ENCODE results near the gene KLRK1.
"Not testable (repeated sequence)": the region's sequence is repeated elsewhere in the genome, so short reads cannot be mapped to it uniquely, and the experiment has no call there.

KLRK1 gene

DNA sequence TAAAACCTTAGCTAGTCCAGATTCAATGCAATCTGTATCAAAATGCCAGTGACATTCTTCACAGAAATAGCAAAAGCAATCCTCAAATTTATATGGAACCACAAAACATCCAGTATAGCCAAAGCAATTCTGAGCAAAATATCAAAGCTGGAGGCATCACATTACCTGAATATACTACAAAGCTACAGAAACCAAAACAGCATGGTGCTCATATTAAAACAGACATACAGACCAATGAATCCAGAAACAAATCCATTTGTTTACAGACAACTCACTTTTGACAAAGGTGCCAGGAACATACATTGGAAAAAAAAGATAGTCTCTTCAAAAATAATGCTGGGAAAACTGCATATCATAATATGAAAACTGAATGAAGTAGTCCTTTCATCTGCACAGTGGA is 15.0 kb upstream of the KLRK1 start:
- Histone ChIP-seq H3K4me3 (ENCODE audit: low read length) (no peak overlapping the region), H3K9ac (ENCODE audit: low read depth, low read length) (no peak overlapping the region), H3K27ac (ENCODE audit: low read depth, low read length) (no peak overlapping the region), H3K27me3 (ENCODE audit: insufficient read depth, low read length) (no peaks in the 10 kb centered on the region), H3K36me3 (ENCODE audit: insufficient read depth, low read length) (no peaks in the 10 kb centered on the region), H3K4me1 (ENCODE audit: insufficient read depth, low read length) (no peaks in the 10 kb centered on the region), H3K9me3 (ENCODE audit: insufficient read depth, low read depth, low read length) (no peaks in the 10 kb centered on the region)

DNA sequence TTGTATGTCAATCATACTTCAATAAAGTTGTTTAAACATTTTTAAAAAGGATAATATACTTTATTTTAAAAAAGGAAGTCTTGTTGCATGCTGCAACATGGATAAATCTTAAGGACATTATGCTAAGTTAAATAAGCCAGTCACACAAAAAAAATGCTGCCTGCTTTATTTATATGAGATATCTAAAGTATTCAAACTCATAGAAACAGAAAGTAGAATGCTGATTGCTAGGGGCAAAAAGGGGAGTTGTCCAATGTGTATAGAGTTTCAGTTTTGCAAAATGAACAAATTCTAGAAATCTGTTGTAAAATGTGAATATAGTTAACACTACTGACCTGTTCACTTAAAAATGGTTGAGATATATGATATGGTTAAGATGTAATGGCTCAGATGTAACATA is 11.0 kb upstream of the KLRK1 start:
- Histone ChIP-seq H3K27me3 (ENCODE audit: insufficient read depth, low read length) (no peaks in the 10 kb centered on the region), H3K27ac (ENCODE audit: low read depth, low read length) (no peak overlapping the region), H3K4me1 (ENCODE audit: insufficient read depth, low read length) (no peaks in the 10 kb centered on the region), H3K36me3 (ENCODE audit: insufficient read depth, low read length) (no peaks in the 10 kb centered on the region), H3K9ac (ENCODE audit: low read depth, low read length) (no peak overlapping the region), H3K4me3 (ENCODE audit: low read length) (no peak overlapping the region), H3K9me3 (ENCODE audit: insufficient read depth, low read depth, low read length) (no peaks in the 10 kb centered on the region)

DNA sequence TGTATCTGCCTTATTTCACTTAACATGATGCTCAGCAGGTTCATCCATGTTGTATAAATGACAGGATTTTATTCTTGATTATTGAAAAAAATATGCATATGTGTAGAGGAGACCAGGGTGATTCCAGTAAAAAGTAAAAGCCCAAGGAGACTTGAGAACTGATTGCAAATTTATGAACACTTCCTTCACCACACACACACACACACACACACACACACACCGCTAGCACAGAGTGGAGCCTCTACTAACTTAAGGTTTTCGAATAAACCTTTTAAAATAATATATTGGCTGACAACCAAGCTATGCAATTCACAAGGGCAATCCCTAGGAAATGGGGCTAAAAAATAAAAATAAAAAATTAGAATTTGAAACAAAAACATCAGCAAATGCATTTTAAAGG is 8.3 kb upstream of the KLRK1 start:
- Histone ChIP-seq H3K27ac (ENCODE audit: low read depth, low read length) (no peak overlapping the region), H3K4me3 (ENCODE audit: low read length) (no peak overlapping the region), H3K9ac (ENCODE audit: low read depth, low read length) (no peak overlapping the region), H3K36me3 (ENCODE audit: insufficient read depth, low read length) (no peaks in the 10 kb centered on the region), H3K9me3 (ENCODE audit: insufficient read depth, low read depth, low read length) (no peaks in the 10 kb centered on the region), H3K4me1 (ENCODE audit: insufficient read depth, low read length) (peaks cover 3% of the 10 kb centered on the region; the same call in 1 of the 2 replicates), H3K27me3 (ENCODE audit: insufficient read depth, low read length) (no peaks in the 10 kb centered on the region)
- 95% methylated on average over 2 of the region's 2 CpGs for WGBS

DNA sequence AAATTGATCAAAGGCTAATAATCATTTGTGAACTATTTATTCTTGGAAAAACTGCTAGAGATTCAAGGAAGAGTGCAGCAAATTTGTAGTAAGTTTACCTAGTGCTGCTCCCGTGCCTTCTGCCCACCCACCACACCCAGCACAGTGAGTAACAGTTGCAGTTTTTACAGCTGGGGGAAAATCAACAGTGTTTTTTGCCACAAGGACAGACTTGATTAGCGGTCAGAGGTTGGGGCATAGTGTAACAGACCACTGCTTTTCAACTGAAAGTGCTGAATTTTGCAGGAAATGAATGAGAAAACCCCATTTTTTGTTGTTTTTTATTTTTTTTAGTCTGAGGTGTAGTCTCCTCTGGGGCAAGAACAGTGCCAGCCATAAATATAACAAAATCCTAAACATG is 7.5 kb upstream of the KLRK1 start:
- Histone ChIP-seq H3K27me3 (ENCODE audit: insufficient read depth, low read length) (no peaks in the 10 kb centered on the region), H3K27ac (ENCODE audit: low read depth, low read length) (no peak overlapping the region), H3K9ac (ENCODE audit: low read depth, low read length) (no peak overlapping the region), H3K9me3 (ENCODE audit: insufficient read depth, low read depth, low read length) (no peaks in the 10 kb centered on the region), H3K4me3 (ENCODE audit: low read length) (no peak overlapping the region), H3K36me3 (ENCODE audit: insufficient read depth, low read length) (no peaks in the 10 kb centered on the region), H3K4me1 (ENCODE audit: insufficient read depth, low read length) (peaks cover 3% of the 10 kb centered on the region; the same call in 1 of the 2 replicates)
- 86% methylated on average over 2 of the region's 2 CpGs for WGBS

DNA sequence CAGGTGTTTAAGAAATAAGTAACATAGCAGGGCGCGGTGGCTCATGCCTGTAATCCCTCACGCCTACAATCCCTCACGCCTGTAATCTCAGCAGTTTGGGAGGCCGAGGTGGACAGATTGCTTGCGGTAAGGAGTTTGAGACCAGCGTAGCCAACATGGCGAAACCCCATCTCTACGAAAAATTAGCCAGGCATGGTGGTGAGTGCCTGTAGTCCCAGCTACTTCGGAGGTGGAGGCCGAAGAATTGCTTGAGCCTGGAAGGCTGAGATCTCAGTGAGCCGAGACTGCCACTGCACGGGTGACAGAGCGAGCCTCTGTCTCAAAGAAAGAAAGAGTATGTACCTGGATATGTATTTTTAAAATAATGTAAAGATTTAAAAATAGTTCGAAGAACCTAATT is 6.3 kb upstream of the KLRK1 start:
- not testable (repeated sequence) for H3K9ac ChIP-seq (ENCODE audit: low read depth, low read length)

DNA sequence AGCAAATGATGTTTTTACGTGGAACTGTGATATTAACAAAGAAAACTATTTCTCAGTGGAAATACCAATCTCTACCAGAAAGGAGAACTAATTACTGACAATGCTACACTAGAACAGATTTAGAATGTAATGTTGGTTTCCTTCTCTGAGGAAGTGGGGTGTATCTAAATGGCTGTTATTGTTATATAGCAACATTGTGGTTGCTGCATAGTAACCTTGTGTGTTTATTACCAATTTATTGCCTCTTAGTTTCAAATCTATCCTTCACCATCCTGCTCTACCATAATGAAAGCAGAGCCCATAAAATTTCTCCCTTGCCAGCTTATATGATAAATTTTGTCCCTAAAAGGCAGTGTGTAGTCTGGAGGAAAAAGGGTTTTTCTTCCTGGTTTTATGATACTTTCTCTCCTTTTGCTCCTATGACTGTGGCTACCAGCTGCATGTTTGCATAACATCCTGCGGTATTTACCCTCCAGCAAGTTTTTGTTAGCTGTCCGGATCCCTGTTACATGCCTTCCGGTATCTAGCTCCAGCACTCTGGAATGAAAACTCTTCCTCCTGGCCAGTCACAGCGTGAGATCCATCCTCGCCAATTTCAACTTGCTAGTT is 5.7 kb upstream of the KLRK1 start:
- Histone ChIP-seq H3K9me3 (ENCODE audit: insufficient read depth, low read depth, low read length) (no peaks in the 10 kb centered on the region), H3K4me3 (ENCODE audit: low read length) (no peak overlapping the region), H3K36me3 (ENCODE audit: insufficient read depth, low read length) (no peaks in the 10 kb centered on the region), H3K27ac (ENCODE audit: low read depth, low read length) (no peak overlapping the region), H3K27me3 (ENCODE audit: insufficient read depth, low read length) (no peaks in the 10 kb centered on the region), H3K9ac (ENCODE audit: low read depth, low read length) (no peak overlapping the region), H3K4me1 (ENCODE audit: insufficient read depth, low read length) (peaks cover 3% of the 10 kb centered on the region; the same call in 1 of the 2 replicates)
- 52% methylated on average over 6 of the region's 6 CpGs for WGBS

More for the DNA sequence above, 6.3 kb upstream of the KLRK1 start:
- not testable (repeated sequence) for H3K27me3 ChIP-seq (ENCODE audit: insufficient read depth, low read length); H3K27ac ChIP-seq (ENCODE audit: low read depth, low read length); H3K4me1 ChIP-seq (ENCODE audit: insufficient read depth, low read length); H3K4me3 ChIP-seq (ENCODE audit: low read length); H3K9me3 ChIP-seq (ENCODE audit: insufficient read depth, low read depth, low read length); H3K36me3 ChIP-seq (ENCODE audit: insufficient read depth, low read length)
- 96% methylated on average over 15 of the region's 15 CpGs for WGBS

DNA sequence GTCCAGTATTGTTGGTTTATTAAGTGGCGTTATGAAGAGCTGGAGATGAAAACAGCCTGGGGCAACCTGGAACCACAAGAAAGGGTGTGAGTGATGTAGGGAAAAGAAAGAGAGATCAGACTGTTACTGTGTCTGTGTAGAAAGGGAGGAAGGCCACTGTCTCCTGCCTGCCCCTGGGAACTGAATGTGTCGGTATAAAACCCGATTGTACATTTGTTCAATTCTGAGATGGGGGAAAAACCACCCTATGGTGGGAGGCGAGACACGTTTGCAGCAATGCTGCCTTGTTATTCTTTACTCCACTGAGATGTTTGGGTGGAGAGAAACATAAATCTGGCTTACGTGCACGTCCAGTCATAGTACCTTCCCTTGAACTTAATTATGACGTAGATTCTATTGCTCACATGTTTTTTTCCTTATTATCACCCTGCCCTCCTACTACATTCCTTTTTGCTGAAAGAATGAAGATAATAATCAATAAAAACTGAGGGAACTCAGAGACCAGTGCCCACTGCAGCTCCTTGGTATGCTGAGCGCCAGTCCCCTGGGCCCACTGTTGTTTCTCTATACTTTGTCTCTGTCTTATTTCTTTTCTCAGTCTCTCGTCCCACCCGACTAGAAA is 4.8 kb upstream of the KLRK1 start:
- H3K9ac ChIP-seq (ENCODE audit: low read depth, low read length); H3K9me3 ChIP-seq (ENCODE audit: insufficient read depth, low read depth, low read length); H3K4me1 ChIP-seq (ENCODE audit: insufficient read depth, low read length); H3K27ac ChIP-seq (ENCODE audit: low read depth, low read length); H3K27me3 ChIP-seq (ENCODE audit: insufficient read depth, low read length); H3K36me3 ChIP-seq (ENCODE audit: insufficient read depth, low read length); H3K4me3 ChIP-seq (ENCODE audit: low read length): not testable (repeated sequence)
- WGBS: 92% methylated on average over 11 of the region's 11 CpGs

DNA sequence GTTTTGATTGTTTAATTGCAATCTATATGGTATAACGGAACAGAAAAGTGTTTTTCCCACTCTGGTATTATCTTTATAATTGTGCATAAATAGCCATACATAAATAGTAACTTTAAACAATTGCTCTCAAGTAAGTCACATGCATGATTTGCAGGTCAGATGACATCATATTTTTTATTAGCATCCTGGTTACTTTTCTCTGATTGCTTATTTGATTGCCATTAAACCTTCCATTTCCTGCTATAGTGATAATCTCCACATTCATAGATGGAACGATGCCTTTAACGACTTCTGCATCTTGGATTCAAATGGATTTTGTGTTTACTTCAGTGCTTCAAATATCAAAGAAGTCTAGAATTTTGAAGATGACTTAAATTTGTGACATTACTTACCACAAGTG is 3.5 kb upstream of the KLRK1 start:
- H3K4me1 ChIP-seq (ENCODE audit: insufficient read depth, low read length): peaks cover 3% of the 10 kb centered on the region; the same call in 1 of the 2 replicates
- H3K36me3 ChIP-seq (ENCODE audit: insufficient read depth, low read length): no peaks in the 10 kb centered on the region
- H3K9ac ChIP-seq (ENCODE audit: low read depth, low read length): no peak overlapping the region
- WGBS: 100% methylated on average over 1 of the region's 3 CpGs
- H3K27me3 ChIP-seq (ENCODE audit: insufficient read depth, low read length): no peaks in the 10 kb centered on the region
- H3K27ac ChIP-seq (ENCODE audit: low read depth, low read length): no peak overlapping the region
- H3K9me3 ChIP-seq (ENCODE audit: insufficient read depth, low read depth, low read length): no peaks in the 10 kb centered on the region
- no peak overlapping the region for H3K4me3 ChIP-seq (ENCODE audit: low read length)

DNA sequence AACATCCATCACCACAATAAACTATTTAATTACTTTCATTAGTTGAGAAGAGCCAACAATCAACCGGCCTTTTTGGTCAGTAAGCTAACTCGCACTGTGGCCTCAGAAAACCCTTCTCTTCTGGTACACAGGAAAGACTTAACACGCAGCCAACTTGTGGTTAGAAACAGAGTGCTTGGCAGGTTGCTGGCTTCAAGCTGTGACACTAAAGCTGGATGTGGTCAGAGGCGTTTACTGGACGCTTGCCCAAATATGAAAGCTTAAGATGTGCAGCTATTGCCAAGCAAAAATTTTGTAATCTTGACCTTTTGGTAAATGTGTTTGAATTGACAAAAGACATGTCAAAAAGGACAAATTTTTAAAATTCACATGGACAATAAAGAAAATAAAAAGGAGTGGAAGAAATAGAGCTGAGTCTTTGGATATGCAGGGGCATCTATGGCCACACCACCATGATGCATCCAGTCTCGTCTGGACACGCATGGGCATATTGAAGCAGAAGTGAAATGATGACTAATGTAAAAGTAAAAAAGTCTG is 2.6 kb upstream of the KLRK1 start:
- 86% methylated on average over 7 of the region's 7 CpGs for WGBS
- no peak overlapping the region for H3K4me3 ChIP-seq (ENCODE audit: low read length)
- peaks cover 3% of the 10 kb centered on the region; the same call in 1 of the 2 replicates for H3K4me1 ChIP-seq (ENCODE audit: insufficient read depth, low read length)
- H3K27me3 ChIP-seq (ENCODE audit: insufficient read depth, low read length): no peaks in the 10 kb centered on the region
- H3K9ac ChIP-seq (ENCODE audit: low read depth, low read length): no peak overlapping the region
- no peaks in the 10 kb centered on the region for H3K36me3 ChIP-seq (ENCODE audit: insufficient read depth, low read length)
- H3K9me3 ChIP-seq (ENCODE audit: insufficient read depth, low read depth, low read length): no peaks in the 10 kb centered on the region
- no peak overlapping the region for H3K27ac ChIP-seq (ENCODE audit: low read depth, low read length)

DNA sequence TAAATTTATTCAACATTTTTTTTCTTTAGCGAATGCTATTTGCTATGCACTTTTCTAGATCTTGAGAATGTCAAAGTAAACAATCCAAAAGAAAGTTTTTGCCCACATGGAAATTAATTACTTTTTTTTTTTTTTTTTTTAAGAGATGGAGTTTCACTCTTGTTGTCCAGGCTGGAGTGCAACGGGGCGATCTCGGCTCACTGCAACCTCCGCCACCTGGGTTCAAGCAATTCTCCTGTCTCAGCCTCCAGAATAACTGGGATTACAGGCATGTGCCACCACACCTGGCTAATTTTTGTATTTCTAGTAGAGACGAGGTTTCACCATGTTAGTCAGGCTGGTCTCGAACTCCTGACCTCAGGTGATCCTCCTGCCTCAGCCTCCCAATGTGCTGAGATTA is 1.1 kb upstream of the KLRK1 start:
- not testable (repeated sequence) for H3K4me1 ChIP-seq (ENCODE audit: insufficient read depth, low read length); H3K4me3 ChIP-seq (ENCODE audit: low read length); H3K36me3 ChIP-seq (ENCODE audit: insufficient read depth, low read length); H3K9me3 ChIP-seq (ENCODE audit: insufficient read depth, low read depth, low read length); H3K9ac ChIP-seq (ENCODE audit: low read depth, low read length); H3K27me3 ChIP-seq (ENCODE audit: insufficient read depth, low read length); H3K27ac ChIP-seq (ENCODE audit: low read depth, low read length)
- 91% methylated on average over 6 of the region's 7 CpGs for WGBS

DNA sequence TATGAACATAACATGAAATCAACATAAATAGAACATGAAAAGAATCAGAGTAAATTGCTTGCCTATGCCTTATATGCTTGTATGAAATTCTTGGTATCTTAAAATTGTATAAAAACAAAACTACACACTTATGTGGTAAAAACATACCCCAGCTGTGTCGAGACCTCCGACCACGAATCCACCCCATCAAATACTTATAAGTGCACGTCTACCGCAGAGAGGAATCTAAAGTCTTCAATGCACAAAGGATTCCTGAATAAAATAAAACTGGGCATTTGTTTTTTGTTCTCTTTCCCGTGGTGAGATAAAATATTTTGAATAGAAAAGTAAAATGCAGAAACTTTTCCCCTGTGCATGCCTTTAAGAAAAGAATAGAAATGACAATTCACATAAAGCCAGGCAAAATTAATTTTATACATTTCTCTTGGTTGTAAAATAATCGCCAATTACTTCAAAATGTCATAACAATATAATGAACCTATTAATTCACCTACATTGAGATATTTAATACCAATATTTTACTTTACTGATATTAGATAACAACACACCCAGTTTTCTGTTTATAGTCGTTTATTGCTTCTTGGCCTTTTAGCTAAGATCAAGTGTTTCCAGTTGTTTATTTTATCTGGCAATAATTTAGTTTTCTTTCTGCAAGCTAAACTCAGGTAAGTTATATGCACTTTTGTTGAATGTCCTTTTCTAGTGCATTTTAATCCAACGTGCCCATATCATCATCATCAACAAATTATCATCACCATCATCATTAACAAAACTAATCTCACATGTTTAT is 1.0 kb downstream of the KLRK1 start:
- Histone ChIP-seq H3K9ac (ENCODE audit: low read depth, low read length) (no peak overlapping the region), H3K27ac (ENCODE audit: low read depth, low read length) (no peak overlapping the region), H3K27me3 (ENCODE audit: insufficient read depth, low read length) (no peaks in the 10 kb centered on the region), H3K36me3 (ENCODE audit: insufficient read depth, low read length) (no peaks in the 10 kb centered on the region), H3K4me3 (ENCODE audit: low read length) (no peak overlapping the region), H3K4me1 (ENCODE audit: insufficient read depth, low read length) (no peaks in the 10 kb centered on the region), H3K9me3 (ENCODE audit: insufficient read depth, low read depth, low read length) (no peaks in the 10 kb centered on the region)
- 89% methylated on average over 7 of the region's 9 CpGs for WGBS

Data from HUES64 (cell line).